Measurements from ENCODE around the gene BANF1. TPM values are rescaled to one million over a fixed set of nuclear protein-coding genes. Genes with fewer than 3 reads are reported as not detected.
A peak's percentile ranks its signal among the peaks of the same experiment; 100 is the strongest.

BANF1 gene
- total and polyA plus RNA-seq, 9 of the 15 experiments (the other 6 are each of a cell fraction or from before 2014, with no cell fraction given), result 108 to 651 (median 263) TPM

- H4K20me1 ChIP-seq (replicated peaks; ENCODE audit: control insufficient read depth, insufficient read depth, low read length), result no peaks in the 10 kb centered on the region
- H3K4me1 ChIP-seq (replicated peaks in 1 of 2; ENCODE audit: control insufficient read depth in 2 of 2, insufficient read depth in 2 of 2, low read length in 2 of 2), result 0 out of 5 replicates have a peak, but pooled peaks cover 0 to 3% of the 10 kb centered on the region in 2 experiments
- in situ Hi-C loops (cut with MboI), result loop anchor here (5.0 kb wide), 1 partner anchor 107 kb away; no protein-coding TSS in a partner anchor
- no peak overlapping the region for H2AFZ ChIP-seq (ENCODE audit: low read depth, low read length)
- peaks cover 5% of the 10 kb centered on the region; the same call in 2 of the 3 replicates for H3K36me3 ChIP-seq (ENCODE audit: control insufficient read depth, insufficient read depth, low read length)
- no peaks in the 10 kb centered on the region for H3K79me2 ChIP-seq (ENCODE audit: control insufficient read depth, insufficient read depth, low read length)
- no peaks in the 10 kb centered on the region for H3K9me1 ChIP-seq (ENCODE audit: control insufficient read depth, insufficient read depth, low read length)
- peak; percentile 100 for FAIRE-seq
- no peaks in the 10 kb centered on the region for H3K9me3 ChIP-seq (replicated peaks; ENCODE audit: control insufficient read depth, insufficient read depth, low read depth, low read length)
- H3K4me2 ChIP-seq (ENCODE audit: insufficient read depth, low read length), result no peak overlapping the region
- BruUV-seq (replicated peaks), result no TSS peak
- WGBS (ENCODE audit: insufficient coverage, low coverage, missing lambda C conversion rate), result 41% methylated on average over 8 of the region's 10 CpGs
- ChIA-PET CTCF (ENCODE audit: low intra/inter-chr PET ratio) (interaction anchor here (0.6 to 2.6 kb wide), 23 partner anchors 31 to 713 kb away, joined by 3 to 40 read pairs (median 5); partner anchors contain the start of genes FIBP and KAT5), POLR2A (interaction anchor here (0.6 to 1.4 kb wide), 10 partner anchors 73 to 286 kb away, joined by 3 to 12 read pairs (median 4); partner anchors contain the start of genes CCDC85B, FIBP and FOSL1)
- no peak overlapping the region for H3K4me3 ChIP-seq
- no peak overlapping the region for H3K27ac ChIP-seq (ENCODE audit: extremely low read depth, low read depth, low read length)
- intact Hi-C loops (cut with micrococcal nuclease), result loop anchor here (1.0 to 10.0 kb wide), 6 partner anchors 33 to 278 kb away; partner anchors contain the start of genes AP5B1, CCDC85B and OVOL1
- peak; percentile 100 for ATAC-seq
- DNase-seq (ENCODE audit: extremely low read depth in 1 of 4, low spot score in 3 of 4), result peak; percentile 75 to 96 (median 82)
- no peak overlapping the region for H3K9ac ChIP-seq (ENCODE audit: insufficient read depth in 1 of 2, low read depth in 2 of 2, low read length in 2 of 2)
- no peaks in the 10 kb centered on the region for H3K27me3 ChIP-seq (ENCODE audit: control insufficient read depth in 2 of 2, insufficient read depth in 2 of 2, low read length in 2 of 2)
- TF ChIP-seq SRSF9 (IDR thresholded peaks at IDR 0.05; ENCODE audit: borderline replicate concordance, low read depth, low read length) (no peak), ETS2 (tag; IDR thresholded peaks at IDR 0.05; ENCODE audit: borderline replicate concordance, poor library complexity, severe bottlenecking) (no peak), CTBP1 (IDR thresholded peaks at IDR 0.05; ENCODE audit: borderline replicate concordance) (peak; percentile 73; the same call in 1 of the 2 replicates), ZNF239 (CRISPR knock-in tag; IDR thresholded peaks at IDR 0.05) (no peak), ZKSCAN1 (IDR thresholded peaks at IDR 0.05; ENCODE audit: low read depth, low read length) (no peak), SAP30 (IDR thresholded peaks at IDR 0.05; ENCODE audit: borderline replicate concordance, insufficient read depth, low read depth, low read length, poor library complexity, severe bottlenecking) (no peak), IFI16 (CRISPR knock-in tag; IDR thresholded peaks at IDR 0.05) (no peak), THAP7 (CRISPR knock-in tag; IDR thresholded peaks at IDR 0.05) (no peak), ZNF518B (CRISPR knock-in tag; IDR thresholded peaks at IDR 0.05) (no peak), GTF2A2 (tag; IDR thresholded peaks at IDR 0.05) (no peak), PREB (CRISPR knock-in tag; IDR thresholded peaks at IDR 0.05) (no peak), ZNF398 (CRISPR knock-in tag; IDR thresholded peaks at IDR 0.05) (no peak), DMBX1 (CRISPR knock-in tag; IDR thresholded peaks at IDR 0.05; ENCODE audit: borderline replicate concordance) (no peak)
These were observed 13.3 kb upstream of the BANF1 start for GRCh38 chr11:65988791-65989592.
